HG03095 (cell line): ENCODE results near the gene SFMBT1.

Experiments
- ATAC-seq: cut with Tn5 transposase; IDR thresholded peaks from one replicate; pipeline ENCODE4 v1.9.1; 2021; ENCODE audit warnings: moderate library complexity; ENCODE audit not compliant: unreplicated experiment

The SFMBT1 gene

GRCh38 chr3:52890735-52891134 lies 155.1 kb downstream of the SFMBT1 start:
- ATAC-seq = no peak

GRCh38 chr3:52889901-52890300 lies 156.0 kb downstream of the SFMBT1 start:
- ATAC-seq = no peak

GRCh38 chr3:52887166-52887565 lies 158.7 kb downstream of the SFMBT1 start:
- ATAC-seq = no peak

- ATAC-seq = no peak
These were observed 159.7 kb downstream of the SFMBT1 start for GRCh38 chr3:52886049-52886730.

GRCh38 chr3:52882377-52882776 lies 163.5 kb downstream of the SFMBT1 start:
- ATAC-seq = no peak

GRCh38 chr3:52881871-52882270 lies 164.0 kb downstream of the SFMBT1 start:
- ATAC-seq = no peak

GRCh38 chr3:52880474-52880873 lies 165.4 kb downstream of the SFMBT1 start:
- no peak for ATAC-seq

GRCh38 chr3:52880047-52880446 lies 165.8 kb downstream of the SFMBT1 start:
- no peak for ATAC-seq

GRCh38 chr3:52879581-52879980 lies 166.3 kb downstream of the SFMBT1 start:
- ATAC-seq = no peak

- no peak for ATAC-seq
These were observed 166.8 kb downstream of the SFMBT1 start for GRCh38 chr3:52879090-52879489.

- no peak for ATAC-seq
These were observed 168.8 kb downstream of the SFMBT1 start for GRCh38 chr3:52877085-52877484.

GRCh38 chr3:52874864-52875587 lies 170.8 kb downstream of the SFMBT1 start:
- no peak for ATAC-seq

GRCh38 chr3:52874160-52874701 lies 171.6 kb downstream of the SFMBT1 start:
- no peak for ATAC-seq

GRCh38 chr3:52873433-52874159 lies 172.3 kb downstream of the SFMBT1 start:
- no peak for ATAC-seq

- ATAC-seq = no peak
These were observed 173.6 kb downstream of the SFMBT1 start for GRCh38 chr3:52872245-52872644.

- ATAC-seq = no peak
These were observed 174.1 kb downstream of the SFMBT1 start for GRCh38 chr3:52871761-52872160.

- ATAC-seq = no peak
These were observed 175.4 kb downstream of the SFMBT1 start for GRCh38 chr3:52870471-52870870.

- ATAC-seq = no peak
These were observed 179.4 kb downstream of the SFMBT1 start for GRCh38 chr3:52866427-52866826.

- no peak for ATAC-seq
These were observed 179.9 kb downstream of the SFMBT1 start for GRCh38 chr3:52865994-52866393.

- no peak for ATAC-seq
These were observed 185.5 kb downstream of the SFMBT1 start for GRCh38 chr3:52860424-52860768.

- ATAC-seq = no peak
These were observed 186.0 kb downstream of the SFMBT1 start for GRCh38 chr3:52859686-52860423.
